Activated T-cell treated with anti-CD3 and anti-CD28 coated beads, Interleukin-2, amount 50 U/mL, for 48 hours (primary cell): ENCODE measurements around the gene ZNF383.
"Not testable (repeated sequence)": the region's sequence is repeated elsewhere in the genome, so short reads cannot be mapped to it uniquely, and the experiment has no call there.

Source experiments
- DNase-seq, 2 experiments: peaks; one replicate each; pipeline ENCODE4 v3.0.0-alpha.2; 2020

The ZNF383 gene

DNA sequence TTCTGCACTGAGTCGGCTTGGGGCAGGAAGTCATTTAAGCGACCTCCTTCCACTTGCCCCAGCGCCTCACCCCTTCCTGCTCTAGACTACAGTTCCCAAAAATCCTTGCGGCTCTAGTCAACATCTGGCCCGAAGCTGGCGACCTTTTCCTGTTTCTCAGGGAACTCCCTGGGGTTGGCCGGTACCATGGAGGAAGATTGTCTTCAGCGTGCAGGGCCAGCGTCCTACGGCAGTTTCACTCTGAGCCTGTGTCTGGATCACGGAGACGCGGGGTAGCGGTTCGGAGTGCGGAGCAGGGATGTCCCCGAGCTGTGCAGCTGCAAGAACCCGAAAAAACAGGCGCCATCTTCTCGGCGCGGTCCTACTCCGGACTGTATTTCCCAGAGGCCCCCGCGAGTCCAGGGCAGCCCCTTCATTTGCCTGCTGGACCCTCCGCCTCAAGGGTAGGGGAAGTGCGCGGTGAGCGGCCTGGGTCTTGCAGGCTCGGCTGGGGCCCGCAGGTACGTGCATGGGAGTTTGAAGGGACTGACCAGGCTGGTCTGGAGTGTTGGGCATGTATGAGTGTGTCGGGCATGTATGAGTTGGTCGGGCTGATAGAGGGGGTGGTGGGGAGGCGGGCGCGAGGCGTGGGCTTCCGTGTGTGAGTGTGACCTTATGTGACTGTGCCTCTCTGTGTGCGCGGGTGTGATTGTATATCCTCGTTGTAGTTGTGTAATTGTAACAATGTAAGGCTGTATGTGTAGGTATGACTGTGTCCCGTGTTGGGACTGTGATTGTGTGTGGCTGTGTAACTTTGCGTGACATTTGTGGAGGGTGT lies at the start of gene ZNF383:
Gene ZNF383 (plus strand): TSS at position 440 of the 817 bp plus-strand sequence. CDS start 12,240 bp downstream, outside the sequence.
- peak; percentile 89 to 91 for DNase-seq

GRCh38 chr19:37172368-37173366 lies 45.3 kb upstream of the ZNF383 start, which contains the start of gene ZNF585A:
ZNF585A (minus strand) TSS chr19:37172695; CDS start chr19:37169910, 2,785 bp downstream.
- DNase-seq, result peak; percentile 87 to 89

DNA sequence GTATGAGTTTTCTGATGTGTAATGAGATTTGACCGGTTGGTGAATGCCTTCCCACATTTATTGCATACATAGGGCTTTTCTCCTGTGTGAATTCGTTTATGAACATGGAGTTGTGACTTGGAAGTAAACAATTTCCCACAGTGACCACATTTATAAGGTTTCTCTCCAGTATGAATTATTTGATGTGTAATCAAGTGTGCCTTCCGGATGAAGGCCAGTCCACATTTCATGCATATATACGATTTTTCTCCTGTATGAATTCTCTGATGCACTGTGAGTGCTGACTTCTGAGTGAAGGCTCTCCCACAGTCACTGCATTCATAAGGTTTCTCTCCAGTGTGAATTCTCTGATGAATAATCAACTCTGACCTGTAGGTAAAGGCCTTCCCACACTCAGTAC lies 31.9 kb upstream of the ZNF383 start:
- DNase-seq, result not testable (repeated sequence)

- DNase-seq, result not testable (repeated sequence)
Measured at GRCh38 chr19:37195248-37195647, 22.8 kb upstream of the ZNF383 start.

DNA sequence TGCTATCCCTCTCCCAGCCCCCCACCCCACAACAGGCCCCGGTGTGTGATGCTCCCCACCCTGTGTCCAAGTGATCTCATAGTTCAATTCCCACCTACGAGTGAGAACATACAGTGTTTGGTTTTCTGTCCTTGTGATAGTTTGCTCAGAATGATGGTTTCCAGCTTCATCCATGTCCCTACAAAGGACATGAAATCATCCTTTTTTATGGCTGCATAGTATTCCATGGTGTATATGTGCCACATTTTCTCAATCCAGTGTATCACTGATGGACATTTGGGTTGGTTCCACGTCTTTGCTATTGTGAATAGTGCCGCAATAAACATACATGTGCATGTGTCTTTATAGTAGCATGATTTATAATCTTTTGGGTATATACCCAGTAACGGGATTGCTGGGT lies 20.9 kb upstream of the ZNF383 start:
- not testable (repeated sequence) for DNase-seq

- no peak for DNase-seq
Measured at GRCh38 chr19:37197768-37198167, 20.2 kb upstream of the ZNF383 start.

DNA sequence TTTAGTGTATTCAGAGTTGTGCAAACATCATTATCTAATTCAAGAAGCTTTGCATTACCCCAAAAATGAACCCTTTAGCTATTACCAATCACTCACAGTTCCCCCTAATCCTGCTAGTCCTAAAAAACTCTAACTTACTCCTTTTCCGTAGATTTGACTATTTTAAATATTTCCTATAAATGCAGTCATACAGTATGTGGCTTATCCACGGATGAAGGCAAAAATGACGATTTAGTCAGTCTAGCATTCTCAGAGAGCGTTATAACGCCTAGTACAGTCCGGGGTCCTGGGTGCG lies 587 bp upstream of the ZNF383 start:
- DNase-seq, result no peak

GRCh38 chr19:37218592-37218935 lies 550 bp downstream of the ZNF383 start:
- DNase-seq, result peak; percentile 35 to 37

GRCh38 chr19:37220383-37220782 lies 2.4 kb downstream of the ZNF383 start:
- no peak for DNase-seq

DNA sequence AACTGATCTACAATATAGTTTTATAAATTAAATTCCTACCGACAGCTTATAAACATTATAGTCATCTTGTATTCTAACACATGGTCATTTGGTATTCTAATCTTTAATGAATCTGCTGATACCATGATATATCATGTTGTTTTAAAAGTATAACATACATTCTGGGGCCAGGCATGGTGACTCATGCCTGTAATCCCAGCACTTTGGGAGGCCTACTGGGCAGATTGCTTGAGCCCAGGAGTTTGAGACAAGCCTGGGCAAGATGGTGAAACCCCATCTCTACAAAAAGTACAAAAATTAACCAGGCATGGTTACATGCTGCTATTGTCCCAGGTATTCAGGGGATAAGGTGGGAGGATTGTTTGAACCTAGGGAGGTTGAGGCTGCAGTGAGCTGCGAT lies 3.1 kb downstream of the ZNF383 start:
- DNase-seq, result no peak

DNA sequence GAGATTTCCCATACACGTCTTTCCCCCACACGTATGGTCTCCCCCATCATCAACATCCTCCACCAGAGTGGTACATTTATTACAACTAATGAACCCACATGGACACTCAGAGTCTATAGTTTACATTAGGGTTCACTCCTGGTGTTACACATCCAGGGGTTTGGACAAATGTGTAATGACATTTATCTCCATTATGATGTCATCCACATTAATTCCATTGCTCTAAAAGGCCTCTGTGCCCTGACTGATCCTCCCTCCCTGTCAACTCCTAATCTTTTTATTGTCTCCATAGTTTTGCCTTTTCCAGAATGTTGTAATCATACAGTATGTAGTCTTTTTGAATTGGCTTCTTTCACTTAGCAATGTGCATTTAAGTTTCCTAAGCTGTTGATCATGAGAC lies 8.2 kb downstream of the ZNF383 start:
- DNase-seq, result no peak

- peak; percentile 56 to 61 for DNase-seq
Measured at GRCh38 chr19:37227996-37228395, 10.0 kb downstream of the ZNF383 start.

- no peak for DNase-seq
Measured at GRCh38 chr19:37243206-37243632, 25.2 kb downstream of the ZNF383 start.

- peak; percentile 38 to 39 for DNase-seq
Measured at GRCh38 chr19:37251308-37252229, 33.6 kb downstream of the ZNF383 start.

GRCh38 chr19:37263028-37263427 lies 45.0 kb downstream of the ZNF383 start:
- not testable (repeated sequence) for DNase-seq

- DNase-seq, result not testable (repeated sequence)
Measured at GRCh38 chr19:37267005-37267404, 49.0 kb downstream of the ZNF383 start.

DNA sequence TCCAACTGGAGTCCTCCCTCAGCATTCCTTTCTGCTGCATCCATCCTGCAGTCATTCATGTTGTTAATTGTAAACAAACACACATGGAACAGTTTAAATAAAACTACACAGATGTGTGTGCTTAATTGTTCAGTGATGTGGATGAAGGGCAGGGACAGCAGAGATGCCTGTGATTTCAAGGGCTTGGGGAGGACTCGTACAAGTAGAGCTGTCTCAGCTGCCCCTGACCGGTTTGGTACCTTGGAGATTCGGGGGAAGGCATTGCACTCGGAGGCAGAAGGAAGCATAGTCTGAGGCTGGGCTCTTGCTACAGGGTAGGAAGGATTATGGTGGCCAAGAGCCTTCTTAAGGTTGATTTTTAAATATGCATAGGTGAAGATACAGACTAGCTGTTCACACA lies 49.7 kb downstream of the ZNF383 start:
- not testable (repeated sequence) for DNase-seq

GRCh38 chr19:37280656-37281055 lies 62.6 kb downstream of the ZNF383 start:
- DNase-seq, result not testable (repeated sequence)

- DNase-seq, result not testable (repeated sequence)
Measured at GRCh38 chr19:37284020-37284419, 66.0 kb downstream of the ZNF383 start.

DNA sequence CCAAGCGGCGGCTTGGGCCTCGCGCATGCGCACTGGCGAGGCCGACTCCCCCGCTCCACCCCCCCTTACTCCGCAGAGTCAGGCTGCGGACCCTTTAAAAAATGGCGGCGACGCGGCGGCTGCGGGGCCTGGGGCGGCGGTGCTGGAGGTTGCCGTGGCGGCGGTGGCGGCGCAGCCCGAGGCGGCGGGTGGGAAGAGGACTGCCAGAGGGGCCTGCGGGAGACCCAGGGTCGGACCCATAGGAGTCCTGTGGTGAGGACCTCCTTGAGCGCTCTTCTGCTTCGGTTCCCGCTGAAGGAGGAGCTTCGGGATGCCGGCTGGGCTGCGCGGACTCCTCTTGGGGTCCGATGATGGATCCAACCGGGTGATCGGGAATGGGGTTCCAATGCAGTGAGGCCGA lies 71.2 kb downstream of the ZNF383 start:
- not testable (repeated sequence) for DNase-seq

- peak; percentile 43 to 47 for DNase-seq
Measured at GRCh38 chr19:37292998-37293939, 75.3 kb downstream of the ZNF383 start.
